Mucosa of gallbladder (tissue), 1 donor: ENCODE results near the gene NRDC. TPM values are rescaled to one million over a fixed set of nuclear protein-coding genes. Genes with fewer than 3 reads are reported as not detected.
"Not testable (repeated sequence)": the region's sequence is repeated elsewhere in the genome, so short reads cannot be mapped to it uniquely, and the experiment has no call there.

Source experiments
- DNase-seq: peaks from one replicate; pipeline ENCODE4 v3.0.0-alpha.2; 2020; ENCODE audit warnings: low spot score
- total RNA-seq: library from RNA; stranded (reverse); gene quantifications from one replicate; pipeline ENCODE4 v1.2.1, GENCODE V29; 2021
- donor health status: DM: no; HTN: no; CAD: no.

Gene NRDC
- total RNA-seq, 1 donor from 2014 or later = 112 TPM

- DNase-seq = no peak
Observed at GRCh38 chr1:51897699-51898031, 19.1 kb upstream of the NRDC start.

- DNase-seq = not testable (repeated sequence)
Observed at GRCh38 chr1:51894748-51895147, 16.2 kb upstream of the NRDC start.

- no peak for DNase-seq
Observed at GRCh38 chr1:51878308-51878615, 265 bp downstream of the NRDC start.

GRCh38 chr1:51877434-51878307 lies 856 bp downstream of the NRDC start:
- DNase-seq = no peak

- DNase-seq = no peak
Observed at GRCh38 chr1:51875836-51876235, 2.7 kb downstream of the NRDC start.

GRCh38 chr1:51875291-51875772 lies 3.2 kb downstream of the NRDC start:
- no peak for DNase-seq

- not testable (repeated sequence) for DNase-seq
Observed at GRCh38 chr1:51873270-51873669, 5.3 kb downstream of the NRDC start.

GRCh38 chr1:51871351-51871975 lies 7.1 kb downstream of the NRDC start:
- no peak for DNase-seq

GRCh38 chr1:51870603-51871350 lies 7.8 kb downstream of the NRDC start:
- DNase-seq = no peak

- no peak for DNase-seq
Observed at GRCh38 chr1:51867479-51868232, 10.9 kb downstream of the NRDC start.

- DNase-seq = no peak
Observed at GRCh38 chr1:51863384-51863783, 15.1 kb downstream of the NRDC start.

- no peak for DNase-seq
Observed at GRCh38 chr1:51861669-51862068, 16.9 kb downstream of the NRDC start.

- no peak for DNase-seq
Observed at GRCh38 chr1:51859735-51860134, 18.8 kb downstream of the NRDC start.

GRCh38 chr1:51859333-51859732 lies 19.2 kb downstream of the NRDC start:
- DNase-seq = no peak

GRCh38 chr1:51858892-51859291 lies 19.6 kb downstream of the NRDC start:
- no peak for DNase-seq

GRCh38 chr1:51856745-51857144 lies 21.8 kb downstream of the NRDC start:
- DNase-seq = no peak

- no peak for DNase-seq
Observed at GRCh38 chr1:51855624-51856023, 22.9 kb downstream of the NRDC start.

- DNase-seq = no peak
Observed at GRCh38 chr1:51853360-51853759, 25.2 kb downstream of the NRDC start.

- no peak for DNase-seq
Observed at GRCh38 chr1:51851882-51852396, 26.6 kb downstream of the NRDC start.

- DNase-seq = no peak
Observed at GRCh38 chr1:51850420-51851223, 27.9 kb downstream of the NRDC start.
